ENCODE data around the gene LRRN3.

Gene LRRN3

DNA sequence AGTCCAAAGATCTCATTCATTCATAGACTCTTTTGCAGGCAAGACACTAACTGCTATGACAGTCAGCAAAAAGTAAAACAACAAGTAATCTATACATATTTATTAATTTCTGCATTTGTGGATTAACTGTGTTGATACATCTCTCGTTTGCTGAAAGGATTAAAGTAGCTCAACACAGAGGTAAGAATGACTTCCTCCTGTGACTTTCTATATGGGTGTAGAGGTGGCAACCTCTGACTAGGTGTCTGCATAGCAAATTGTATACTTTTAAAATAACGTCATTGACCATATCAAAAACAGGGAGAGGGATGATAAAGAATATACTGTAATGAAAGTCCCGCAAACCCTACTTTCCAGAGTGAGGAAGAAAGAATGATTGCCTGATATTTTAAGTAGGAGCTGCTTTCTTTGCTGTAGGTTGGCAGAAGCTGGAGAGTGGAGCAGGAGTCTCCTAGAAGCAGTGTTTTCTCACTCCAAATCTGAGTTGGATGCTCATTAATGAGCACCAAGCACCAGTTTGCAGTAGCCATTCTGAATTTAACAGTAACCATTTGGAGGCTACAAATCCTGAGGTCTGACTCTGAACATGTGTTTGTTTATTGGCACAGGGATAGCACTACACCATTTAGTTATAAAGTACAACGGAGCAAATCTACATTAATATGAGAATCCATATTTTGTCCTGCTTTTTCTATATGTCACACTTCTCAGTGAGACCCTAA, 9.2 kb upstream of the LRRN3 start:
- Histone ChIP-seq H3K9me3 (replicated peaks; ENCODE audit: insufficient read depth, low read length) (no peaks in the 10 kb centered on the region), H3K9ac (ENCODE audit: low read length) (no peak overlapping the region), H3K27ac (ENCODE audit: low read length) (peak overlapping the region; percentile 81; the same call in 1 of the 2 replicates), H3K27me3 (replicated peaks; ENCODE audit: insufficient read depth, low read length) (no peaks in the 10 kb centered on the region), H3K79me2 (ENCODE audit: low read length) (no peaks in the 10 kb centered on the region), H3K36me3 (replicated peaks; ENCODE audit: insufficient read depth, low read length) (no peaks in the 10 kb centered on the region), H3F3A (ENCODE audit: insufficient read depth, low read length) (peaks cover 42% of the 10 kb centered on the region), H3K4me2 (ENCODE audit: low read depth, low read length) (peak overlapping the region; percentile 46; the same call in 1 of the 2 replicates), H3K9me2 (replicated peaks; ENCODE audit: insufficient read depth, low read length) (no peaks in the 10 kb centered on the region), H3K4me3 (ENCODE audit: low read length) (no peak overlapping the region), H2AFZ (ENCODE audit: low read length) (no peak overlapping the region), H4K20me1 (ENCODE audit: insufficient read depth, low read length) (no peaks in the 10 kb centered on the region), H3K4me1 (ENCODE audit: low read length) (peaks cover 60% of the 10 kb centered on the region)
- TF ChIP-seq EZH2 (optimal IDR thresholded peaks at IDR 0.05; ENCODE audit: low read depth, low read length), result no peak
- TF ChIP-seq EZH2phosphoT487 (IDR thresholded peaks at IDR 0.05; ENCODE audit: low read length), result no peak
- no peak for TF ChIP-seq CTCF (IDR thresholded peaks at IDR 0.05; ENCODE audit: low read length)
- DNase-seq, result no peak

DNA sequence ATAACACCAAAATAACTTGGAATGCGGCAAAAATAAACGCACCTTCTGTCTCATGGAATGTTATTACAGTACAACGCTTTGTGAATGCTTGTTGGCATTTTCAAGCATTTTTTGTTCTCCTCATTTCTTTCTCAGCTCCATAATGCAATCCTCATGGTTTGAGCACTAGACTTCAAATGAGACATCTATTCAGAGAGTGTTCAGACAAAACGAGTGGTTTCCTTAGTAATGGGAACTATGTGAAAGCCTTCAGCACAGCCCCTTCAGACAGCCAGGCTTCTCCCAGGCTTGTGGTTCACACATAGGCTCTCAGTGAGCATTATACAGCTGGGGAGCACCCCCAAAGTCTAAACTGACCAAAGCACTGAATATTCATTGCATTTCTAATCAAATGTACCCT, 8.6 kb upstream of the LRRN3 start:
- Histone ChIP-seq H3K9me3 (replicated peaks; ENCODE audit: insufficient read depth, low read length) (no peaks in the 10 kb centered on the region), H3K4me2 (ENCODE audit: low read depth, low read length) (peak overlapping the region; percentile 71), H3F3A (ENCODE audit: insufficient read depth, low read length) (peaks cover 42% of the 10 kb centered on the region), H2AFZ (ENCODE audit: low read length) (peak overlapping the region; percentile 28; the same call in 1 of the 2 replicates), H3K27ac (ENCODE audit: low read length) (peak overlapping the region; percentile 81), H4K20me1 (ENCODE audit: insufficient read depth, low read length) (no peaks in the 10 kb centered on the region), H3K27me3 (replicated peaks; ENCODE audit: insufficient read depth, low read length) (no peaks in the 10 kb centered on the region), H3K4me1 (ENCODE audit: low read length) (peaks cover 60% of the 10 kb centered on the region), H3K79me2 (ENCODE audit: low read length) (no peaks in the 10 kb centered on the region), H3K4me3 (ENCODE audit: low read length) (no peak overlapping the region), H3K36me3 (replicated peaks; ENCODE audit: insufficient read depth, low read length) (no peaks in the 10 kb centered on the region), H3K9me2 (replicated peaks; ENCODE audit: insufficient read depth, low read length) (no peaks in the 10 kb centered on the region), H3K9ac (ENCODE audit: low read length) (peak overlapping the region; percentile 29; the same call in 1 of the 2 replicates)
- DNase-seq, result no peak
- TF ChIP-seq EZH2 (optimal IDR thresholded peaks at IDR 0.05; ENCODE audit: low read depth, low read length) (no peak), EZH2phosphoT487 (IDR thresholded peaks at IDR 0.05; ENCODE audit: low read length) (no peak), CTCF (IDR thresholded peaks at IDR 0.05; ENCODE audit: low read length) (no peak)

GRCh38 chr7:111083413-111083812, 7.5 kb upstream of the LRRN3 start:
- TF ChIP-seq CTCF (IDR thresholded peaks at IDR 0.05; ENCODE audit: low read length), result no peak
- TF ChIP-seq EZH2 (optimal IDR thresholded peaks at IDR 0.05; ENCODE audit: low read depth, low read length), result no peak
- TF ChIP-seq EZH2phosphoT487 (IDR thresholded peaks at IDR 0.05; ENCODE audit: low read length), result no peak
- H3K9me2 ChIP-seq (replicated peaks; ENCODE audit: insufficient read depth, low read length), result no peaks in the 10 kb centered on the region
- peak overlapping the region; percentile 29 for H3K9ac ChIP-seq (ENCODE audit: low read length)
- no peaks in the 10 kb centered on the region for H3K9me3 ChIP-seq (replicated peaks; ENCODE audit: insufficient read depth, low read length)
- peak; percentile 99 for DNase-seq
- H3K27ac ChIP-seq (ENCODE audit: low read length), result peak overlapping the region; percentile 81
- no peaks in the 10 kb centered on the region for H4K20me1 ChIP-seq (ENCODE audit: insufficient read depth, low read length)
- H3K4me2 ChIP-seq (ENCODE audit: low read depth, low read length), result peak overlapping the region; percentile 71
- no peak overlapping the region for H2AFZ ChIP-seq (ENCODE audit: low read length)
- H3K4me3 ChIP-seq (ENCODE audit: low read length), result peak overlapping the region; percentile 31
- no peaks in the 10 kb centered on the region for H3K27me3 ChIP-seq (replicated peaks; ENCODE audit: insufficient read depth, low read length)
- H3K4me1 ChIP-seq (ENCODE audit: low read length), result peaks cover 60% of the 10 kb centered on the region
- H3K79me2 ChIP-seq (ENCODE audit: low read length), result no peaks in the 10 kb centered on the region
- peaks cover 42% of the 10 kb centered on the region for H3F3A ChIP-seq (ENCODE audit: insufficient read depth, low read length)
- H3K36me3 ChIP-seq (replicated peaks; ENCODE audit: insufficient read depth, low read length), result no peaks in the 10 kb centered on the region
